ENCODE data around the gene NAB1.

GRCh38 chr2:190726255-190726654, 77.4 kb downstream of the NAB1 start:
- TF ChIP-seq, protein P1, sequence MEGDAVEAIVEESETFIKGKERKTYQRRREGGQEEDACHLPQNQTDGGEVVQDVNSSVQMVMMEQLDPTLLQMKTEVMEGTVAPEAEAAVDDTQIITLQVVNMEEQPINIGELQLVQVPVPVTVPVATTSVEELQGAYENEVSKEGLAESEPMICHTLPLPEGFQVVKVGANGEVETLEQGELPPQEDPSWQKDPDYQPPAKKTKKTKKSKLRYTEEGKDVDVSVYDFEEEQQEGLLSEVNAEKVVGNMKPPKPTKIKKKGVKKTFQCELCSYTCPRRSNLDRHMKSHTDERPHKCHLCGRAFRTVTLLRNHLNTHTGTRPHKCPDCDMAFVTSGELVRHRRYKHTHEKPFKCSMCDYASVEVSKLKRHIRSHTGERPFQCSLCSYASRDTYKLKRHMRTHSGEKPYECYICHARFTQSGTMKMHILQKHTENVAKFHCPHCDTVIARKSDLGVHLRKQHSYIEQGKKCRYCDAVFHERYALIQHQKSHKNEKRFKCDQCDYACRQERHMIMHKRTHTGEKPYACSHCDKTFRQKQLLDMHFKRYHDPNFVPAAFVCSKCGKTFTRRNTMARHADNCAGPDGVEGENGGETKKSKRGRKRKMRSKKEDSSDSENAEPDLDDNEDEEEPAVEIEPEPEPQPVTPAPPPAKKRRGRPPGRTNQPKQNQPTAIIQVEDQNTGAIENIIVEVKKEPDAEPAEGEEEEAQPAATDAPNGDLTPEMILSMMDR (IDR thresholded peaks at IDR 0.05; ENCODE audit: insufficient read depth, low read length) = no peak
- no peak for TF ChIP-seq POLR2AphosphoS5 (IDR thresholded peaks at IDR 0.05; ENCODE audit: low read depth)
- TF ChIP-seq, protein P2, sequence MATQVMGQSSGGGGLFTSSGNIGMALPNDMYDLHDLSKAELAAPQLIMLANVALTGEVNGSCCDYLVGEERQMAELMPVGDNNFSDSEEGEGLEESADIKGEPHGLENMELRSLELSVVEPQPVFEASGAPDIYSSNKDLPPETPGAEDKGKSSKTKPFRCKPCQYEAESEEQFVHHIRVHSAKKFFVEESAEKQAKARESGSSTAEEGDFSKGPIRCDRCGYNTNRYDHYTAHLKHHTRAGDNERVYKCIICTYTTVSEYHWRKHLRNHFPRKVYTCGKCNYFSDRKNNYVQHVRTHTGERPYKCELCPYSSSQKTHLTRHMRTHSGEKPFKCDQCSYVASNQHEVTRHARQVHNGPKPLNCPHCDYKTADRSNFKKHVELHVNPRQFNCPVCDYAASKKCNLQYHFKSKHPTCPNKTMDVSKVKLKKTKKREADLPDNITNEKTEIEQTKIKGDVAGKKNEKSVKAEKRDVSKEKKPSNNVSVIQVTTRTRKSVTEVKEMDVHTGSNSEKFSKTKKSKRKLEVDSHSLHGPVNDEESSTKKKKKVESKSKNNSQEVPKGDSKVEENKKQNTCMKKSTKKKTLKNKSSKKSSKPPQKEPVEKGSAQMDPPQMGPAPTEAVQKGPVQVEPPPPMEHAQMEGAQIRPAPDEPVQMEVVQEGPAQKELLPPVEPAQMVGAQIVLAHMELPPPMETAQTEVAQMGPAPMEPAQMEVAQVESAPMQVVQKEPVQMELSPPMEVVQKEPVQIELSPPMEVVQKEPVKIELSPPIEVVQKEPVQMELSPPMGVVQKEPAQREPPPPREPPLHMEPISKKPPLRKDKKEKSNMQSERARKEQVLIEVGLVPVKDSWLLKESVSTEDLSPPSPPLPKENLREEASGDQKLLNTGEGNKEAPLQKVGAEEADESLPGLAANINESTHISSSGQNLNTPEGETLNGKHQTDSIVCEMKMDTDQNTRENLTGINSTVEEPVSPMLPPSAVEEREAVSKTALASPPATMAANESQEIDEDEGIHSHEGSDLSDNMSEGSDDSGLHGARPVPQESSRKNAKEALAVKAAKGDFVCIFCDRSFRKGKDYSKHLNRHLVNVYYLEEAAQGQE (IDR thresholded peaks at IDR 0.05; ENCODE audit: insufficient replicate concordance, low read depth) = no peak

Data from HL-60 (cell line).